HEK293 (cell line): Measurements from ENCODE around the gene TSEN2.
A peak's percentile ranks its signal among the peaks of the same experiment; 100 is the strongest.

Source experiments
- CTCF ChIA-PET: fragments of 350-600 bp; formaldehyde crosslinking; extraction: SDS; loops from one replicate; lab custom pipeline; 2021; ENCODE audit warnings: antibody characterized with exemption; lab: Yijun Ruan, JAX
- POLR2A ChIA-PET: fragments of 300-600 bp; formaldehyde crosslinking; extraction: SDS; loops from one replicate; lab custom pipeline; 2020; ENCODE audit warnings: antibody characterized with exemption, inconsistent platforms; lab: Yijun Ruan, JAX
- H3K27ac ChIP-seq: fragments of 200-500 bp; sonication (Bioruptor generic); 2 replicates; pipeline ENCODE4 v1.5.1; 2014; ENCODE audit warnings: low read depth, low read length, control low read depth, inconsistent platforms; ENCODE audit errors: extremely low read depth
- H3K36me3 ChIP-seq, 2 experiments: fragments of 200-500 bp in 1 of 2; sonication (Bioruptor generic) in 1 of 2; 1 replicate in 1 of 2; 2 replicates in 1 of 2; pipeline ENCODE4 v1.5.1; 2014 to 2017; ENCODE audit warnings: inconsistent platforms in 2 of 2, low read length in 2 of 2; ENCODE audit not compliant: control insufficient read depth in 2 of 2, insufficient read depth in 1 of 2
- H3K4me1 ChIP-seq: fragments of 200-500 bp; sonication (Bioruptor generic); 2 replicates; pipeline ENCODE4 v1.5.1; 2014; ENCODE audit warnings: mild to moderate bottlenecking, low read length, inconsistent platforms; ENCODE audit not compliant: control insufficient read depth, insufficient read depth
- H3K4me3 ChIP-seq: 2 replicates; pipeline ENCODE4 v1.5.1; 2011; ENCODE audit warnings: low read depth, mild to moderate bottlenecking, control low read depth, low read length, moderate library complexity
- H3K9me3 ChIP-seq: fragments of 200-500 bp; sonication (Bioruptor generic); 2 replicates; pipeline ENCODE4 v1.5.1; 2014; ENCODE audit warnings: low read depth, low read length, inconsistent platforms; ENCODE audit not compliant: control insufficient read depth, insufficient read depth
- GLIS1 ChIP-seq: fragments of 450-650 bp; formaldehyde crosslinking; IDR thresholded peaks from 2 replicates; pipeline ENCODE4 v1.5.1; 2016; ENCODE audit warnings: missing biosample characterization, missing genetic modification characterization
- INSM2 ChIP-seq: fragments of 450-650 bp; formaldehyde crosslinking; IDR thresholded peaks from 2 replicates; pipeline ENCODE4 v1.5.1; 2016; ENCODE audit warnings: missing biosample characterization, missing genetic modification characterization
- OSR2 ChIP-seq: fragments of 450-650 bp; formaldehyde crosslinking; IDR thresholded peaks from 2 replicates; pipeline ENCODE4 v1.5.1; 2016; ENCODE audit warnings: missing biosample characterization, missing genetic modification characterization
- PRDM10 ChIP-seq: fragments of 450-650 bp; formaldehyde crosslinking; IDR thresholded peaks from 2 replicates; pipeline ENCODE4 v1.5.1; 2016; ENCODE audit warnings: missing biosample characterization, missing genetic modification characterization
- RBAK ChIP-seq: fragments of 450-650 bp; formaldehyde crosslinking; IDR thresholded peaks from 2 replicates; pipeline ENCODE4 v1.5.1; 2016; ENCODE audit warnings: missing biosample characterization, missing genetic modification characterization
- YY1 ChIP-seq: fragments of 450-650 bp; formaldehyde crosslinking; IDR thresholded peaks from 2 replicates; pipeline ENCODE4 v1.5.1; 2018; ENCODE audit warnings: missing biosample characterization, missing genetic modification characterization
- ZBTB10 ChIP-seq: fragments of 450-650 bp; formaldehyde crosslinking; IDR thresholded peaks from 2 replicates; pipeline ENCODE4 v1.5.1; 2016; ENCODE audit warnings: missing biosample characterization, missing genetic modification characterization
- ZNF10 ChIP-seq: fragments of 450-650 bp; formaldehyde crosslinking; IDR thresholded peaks from 2 replicates; pipeline ENCODE4 v1.5.1; 2017; ENCODE audit warnings: missing biosample characterization, missing genetic modification characterization
- ZNF121 ChIP-seq: fragments of 450-650 bp; formaldehyde crosslinking; IDR thresholded peaks from 2 replicates; pipeline ENCODE4 v1.5.1; 2016; ENCODE audit warnings: missing biosample characterization, missing genetic modification characterization
- ZNF155 ChIP-seq: fragments of 450-650 bp; formaldehyde crosslinking; IDR thresholded peaks from 2 replicates; pipeline ENCODE4 v1.5.1; 2016; ENCODE audit warnings: missing biosample characterization, missing genetic modification characterization
- ZNF239 ChIP-seq: fragments of 450-650 bp; formaldehyde crosslinking; IDR thresholded peaks from 2 replicates; pipeline ENCODE4 v1.5.1; 2016; ENCODE audit warnings: missing biosample characterization, missing genetic modification characterization
- ZNF24 ChIP-seq: fragments of 450-650 bp; formaldehyde crosslinking; IDR thresholded peaks from 2 replicates; pipeline ENCODE4 v1.5.1; 2016; ENCODE audit warnings: missing biosample characterization, missing genetic modification characterization
- ZNF292 ChIP-seq: fragments of 450-650 bp; formaldehyde crosslinking; IDR thresholded peaks from 2 replicates; pipeline ENCODE4 v1.5.1; 2016; ENCODE audit warnings: low read depth, missing biosample characterization, missing genetic modification characterization, borderline replicate concordance
- ZNF335 ChIP-seq: fragments of 450-650 bp; formaldehyde crosslinking; conservative IDR thresholded peaks from 2 replicates; pipeline ENCODE4 v1.5.1; 2016; ENCODE audit warnings: missing biosample characterization, missing genetic modification characterization
- ZNF501 ChIP-seq: fragments of 450-650 bp; formaldehyde crosslinking; IDR thresholded peaks from 2 replicates; pipeline ENCODE4 v1.5.1; 2016; ENCODE audit warnings: missing biosample characterization, missing genetic modification characterization
- ZNF600 ChIP-seq: fragments of 450-650 bp; formaldehyde crosslinking; IDR thresholded peaks from 2 replicates; pipeline ENCODE4 v1.5.1; 2016; ENCODE audit warnings: missing biosample characterization, missing genetic modification characterization
- ZNF785 ChIP-seq: fragments of 450-650 bp; formaldehyde crosslinking; IDR thresholded peaks from 2 replicates; pipeline ENCODE4 v1.5.1; 2016; ENCODE audit warnings: missing biosample characterization, missing genetic modification characterization

The TSEN2 gene

GRCh38 chr3:12545473-12545791 is 61.2 kb downstream of the TSEN2 start, which contains the start of gene MKRN2OS (continued):
- TF ChIP-seq GLIS1 (tag by site-specific recombination) (peak; percentile 51), PRDM10 (tag by site-specific recombination) (peak; percentile 80), ZNF239 (tag by site-specific recombination) (no peak), ZNF155 (no peak), RBAK (tag by site-specific recombination) (no peak)

- H3K4me1 ChIP-seq, result peaks cover 7% of the 10 kb centered on the region; the same call in 1 of the 2 replicates
- TF ChIP-seq PRDM10 (tag by site-specific recombination) (0 out of 2 replicates have a peak, but pooled peaks have one; percentile 22), ZNF292 (no peak), INSM2 (tag by site-specific recombination) (no peak)
- TF ChIP-seq, all 188 proteins: peak for 1
- POLR2A ChIA-PET, result no interaction called here
- H3K27ac ChIP-seq, result no peak overlapping the region
- CTCF ChIA-PET, result no interaction called here
- H3K4me3 ChIP-seq, result no peak overlapping the region
- H3K36me3 ChIP-seq, result no peaks in the 10 kb centered on the region
- no peaks in the 10 kb centered on the region for H3K9me3 ChIP-seq
These were observed 65.9 kb downstream of the TSEN2 start for GRCh38 chr3:12549971-12550760.

- Histone ChIP-seq H3K4me1 (peaks cover 4% of the 10 kb centered on the region; the same call in 1 of the 2 replicates), H3K36me3 (no peaks in the 10 kb centered on the region), H3K27ac (peak overlapping the region; percentile 77), H3K4me3 (peak overlapping the region; percentile 51), H3K9me3 (no peaks in the 10 kb centered on the region)
- ChIA-PET POLR2A (interaction anchor here (0.8 to 1.2 kb wide), 2 partner anchors 8 to 246 kb away, joined by 3 to 12 read pairs; partner anchors contain the start of gene MKRN2OS), CTCF (interaction anchor here (0.9 kb wide), 1 partner anchor 12 kb away, joined by 3 read pairs; no protein-coding TSS in a partner anchor)
- TF ChIP-seq ZNF121, result no peak
- 0 out of 2 replicates have a peak, but pooled peaks have one; percentile 21 for TF ChIP-seq OSR2 (tag by site-specific recombination)
- no peak for TF ChIP-seq ZNF10 (tag by site-specific recombination)
- peak; percentile 48; the same call in 1 of the 2 replicates for TF ChIP-seq YY1
- peak; percentile 49; the same call in 1 of the 2 replicates for TF ChIP-seq ZNF501
- 0 out of 2 replicates have a peak, but pooled peaks have one; percentile 19 for TF ChIP-seq GLIS1 (tag by site-specific recombination)
- TF ChIP-seq ZNF335 (tag by site-specific recombination), result peak; percentile 57
- TF ChIP-seq ZNF24 (tag by site-specific recombination), result no peak
- no peak for TF ChIP-seq ZBTB10 (tag by site-specific recombination)
- TF ChIP-seq ZNF785, result peak; percentile 73; the same call in 1 of the 2 replicates
- peak; percentile 58 for TF ChIP-seq ZNF600 (tag by site-specific recombination)
These were observed 69.7 kb downstream of the TSEN2 start for GRCh38 chr3:12553921-12554391.
